H1 (cell line): ENCODE results near the gene CNBD2. TPM values are rescaled to one million over a fixed set of nuclear protein-coding genes. Genes with fewer than 3 reads are reported as not detected.
"Not testable (repeated sequence)": the region's sequence is repeated elsewhere in the genome, so short reads cannot be mapped to it uniquely, and the experiment has no call there.

Experiments
- CTCF ChIA-PET: fragments of 300-600 bp; sonication (Branson Sonifier 250); formaldehyde crosslinking; loops from one replicate; lab custom pipeline; 2021; ENCODE audit not compliant: partially characterized antibody; lab: Charles Lee
- POLR2A ChIA-PET: fragments of 300-600 bp; sonication (Branson Sonifier 250); formaldehyde crosslinking; loops from one replicate; lab custom pipeline; 2021; ENCODE audit warnings: inconsistent platforms; ENCODE audit not compliant: partially characterized antibody; lab: Charles Lee
- DNase-seq, 2 experiments: peaks; one replicate each; pipeline versions ENCODE4 v3.0.0 to v3.0.0-alpha.2; 2010 to 2022; ENCODE audit warnings: low spot score in 2 of 2, low read depth in 1 of 2, mixed read lengths in 1 of 2
- FAIRE-seq: peaks from 2 replicates; lab custom pipeline; 2011; peaks lifted over from hg19 to GRCh38; lab: Jason Lieb, UNC
- H2AFZ ChIP-seq: 2 replicates; pipeline ENCODE4 v1.8.1; 2012; ENCODE audit warnings: low read length, inconsistent platforms
- H2AK5ac ChIP-seq: 2 replicates; pipeline ENCODE4 v1.6.1; 2013; ENCODE audit warnings: low read depth, low read length
- H2BK120ac ChIP-seq: replicated peaks from 2 replicates; pipeline ENCODE3; 2013; ENCODE audit warnings: low read depth, low read length, inconsistent platforms
- H2BK12ac ChIP-seq: 2 replicates; pipeline ENCODE4 v1.6.1; 2013; ENCODE audit warnings: low read depth, low read length
- H2BK15ac ChIP-seq: 2 replicates; pipeline ENCODE4 v1.6.1; 2013; ENCODE audit warnings: low read length
- H2BK20ac ChIP-seq: 2 replicates; pipeline ENCODE4 v1.6.1; 2013; ENCODE audit warnings: low read length
- H2BK5ac ChIP-seq: 2 replicates; pipeline ENCODE4 v1.6.1; 2013; ENCODE audit warnings: low read depth, low read length
- H3K14ac ChIP-seq: 2 replicates; pipeline ENCODE4 v1.6.1; 2013; ENCODE audit warnings: inconsistent platforms; ENCODE audit not compliant: insufficient read length
- H3K18ac ChIP-seq: 2 replicates; pipeline ENCODE4 v1.6.1; 2013; ENCODE audit warnings: low read length; ENCODE audit errors: extremely low read depth
- H3K23ac ChIP-seq: 2 replicates; pipeline ENCODE4 v1.6.1; 2013; ENCODE audit warnings: inconsistent platforms; ENCODE audit not compliant: insufficient read length
- H3K23me2 ChIP-seq: 2 replicates; pipeline ENCODE4 v1.6.1; 2013; ENCODE audit warnings: low read depth, low read length
- H3K27ac ChIP-seq: 2 replicates; pipeline ENCODE4 v1.6.1; 2011; ENCODE audit warnings: low read depth, low read length, inconsistent platforms
- H3K27me3 ChIP-seq, 4 experiments: replicated peaks in 1 of 4; 1 replicate in 1 of 4; 2 replicates in 3 of 4; pipeline versions ENCODE4 v1.6.1 to v1.8.1; 2011 to 2013; ENCODE audit warnings: low read length in 3 of 4, mild to moderate bottlenecking in 3 of 4, inconsistent platforms in 2 of 4, mixed read lengths in 2 of 4, moderate library complexity in 1 of 4; ENCODE audit not compliant: control insufficient read depth in 3 of 4, insufficient read depth in 3 of 4; ENCODE audit errors: extremely low read depth in 1 of 4
- H3K36me3 ChIP-seq, 4 experiments: 2 replicates each; pipeline versions ENCODE4 v1.6.1 to v1.8.1; 2011 to 2013; ENCODE audit warnings: mild to moderate bottlenecking in 4 of 4, low read length in 3 of 4, moderate library complexity in 2 of 4, control low read depth in 1 of 4, inconsistent platforms in 1 of 4; ENCODE audit not compliant: insufficient read depth in 4 of 4, control insufficient read depth in 2 of 4
- H3K4ac ChIP-seq: replicated peaks from 2 replicates; pipeline ENCODE3; 2013; ENCODE audit warnings: low read length, low read depth, mixed read lengths, inconsistent platforms; ENCODE audit not compliant: insufficient read length
- H3K4me1 ChIP-seq, 4 experiments: replicated peaks in 1 of 4; 1 replicate in 1 of 4; 2 replicates in 3 of 4; pipeline versions ENCODE4 v1.6.1 to v1.8.1; 2011 to 2013; ENCODE audit warnings: low read length in 3 of 4, inconsistent platforms in 2 of 4, mixed read lengths in 1 of 4; ENCODE audit not compliant: insufficient read depth in 4 of 4, control insufficient read depth in 3 of 4
- H3K4me2 ChIP-seq, 2 experiments: 2 replicates each; pipeline versions ENCODE4 v1.6.1 to v1.8.1; 2011 to 2013; ENCODE audit warnings: low read depth in 2 of 2, low read length in 2 of 2, control low read depth in 1 of 2, inconsistent platforms in 1 of 2, mild to moderate bottlenecking in 1 of 2; ENCODE audit not compliant: insufficient read depth in 1 of 2
- H3K4me3 ChIP-seq, 4 experiments: fragments of 200-600, 300-600 bp in 1 of 4; sonication (generic), shearing (Covaris generic), sonication (Bioruptor Twin) in 1 of 4; 2 replicates each; pipeline versions ENCODE4 v1.5.1 to v1.8.1; 2011 to 2016; ENCODE audit warnings: low read length in 4 of 4, low read depth in 3 of 4, control low read depth in 2 of 4, inconsistent platforms in 2 of 4, mild to moderate bottlenecking in 2 of 4, mixed read lengths in 1 of 4, moderate library complexity in 1 of 4; ENCODE audit not compliant: insufficient read depth in 2 of 4; ENCODE audit errors: extremely low read depth in 1 of 4
- H3K56ac ChIP-seq: replicated peaks from 2 replicates; pipeline ENCODE3; 2013; ENCODE audit warnings: low read depth, mild to moderate bottlenecking, mixed read lengths, low read length, inconsistent platforms; ENCODE audit not compliant: insufficient read length
- H3K79me1 ChIP-seq: 2 replicates; pipeline ENCODE4 v1.6.1; 2013; ENCODE audit warnings: low read depth, low read length, control low read depth
- H3K79me2 ChIP-seq, 2 experiments: 2 replicates each; pipeline versions ENCODE4 v1.6.1 to v1.8.1; 2012 to 2013; ENCODE audit warnings: low read length in 2 of 2, mild to moderate bottlenecking in 2 of 2, inconsistent platforms in 1 of 2; ENCODE audit not compliant: insufficient read depth in 2 of 2, control insufficient read depth in 1 of 2
- H3K9ac ChIP-seq, 4 experiments: replicated peaks in 1 of 4; 1 replicate in 1 of 4; 2 replicates in 3 of 4; pipeline versions ENCODE4 v1.6.1 to v1.8.1; 2011 to 2013; ENCODE audit warnings: low read depth in 3 of 4, low read length in 3 of 4, control low read depth in 2 of 4, mild to moderate bottlenecking in 2 of 4, moderate library complexity in 2 of 4, inconsistent platforms in 1 of 4; ENCODE audit errors: extremely low read depth in 1 of 4
- H3K9me3 ChIP-seq, 2 experiments: 2 replicates each; pipeline versions ENCODE4 v1.6.1 to v1.8.1; 2012 to 2013; ENCODE audit warnings: mild to moderate bottlenecking in 2 of 2, moderate library complexity in 2 of 2, control low read depth in 1 of 2, inconsistent platforms in 1 of 2, low read depth in 1 of 2, low read length in 1 of 2, mixed read lengths in 1 of 2; ENCODE audit not compliant: insufficient read depth in 2 of 2
- H4K20me1 ChIP-seq, 2 experiments: replicated peaks in 1 of 2; 2 replicates each; pipeline versions ENCODE3 to v1.8.1; 2011 to 2013; ENCODE audit warnings: inconsistent platforms in 2 of 2, low read length in 2 of 2, mild to moderate bottlenecking in 1 of 2; ENCODE audit not compliant: insufficient read depth in 2 of 2, control insufficient read depth in 1 of 2
- H4K5ac ChIP-seq: 2 replicates; pipeline ENCODE4 v1.6.1; 2013; ENCODE audit warnings: low read length, low read depth, mixed read lengths, inconsistent platforms; ENCODE audit not compliant: insufficient read length
- H4K8ac ChIP-seq: 2 replicates; pipeline ENCODE4 v1.8.0; 2013; ENCODE audit warnings: mild to moderate bottlenecking, moderate library complexity, low read length, inconsistent platforms; ENCODE audit not compliant: insufficient read depth; ENCODE audit errors: extremely low read depth
- H4K91ac ChIP-seq: replicated peaks from 2 replicates; pipeline ENCODE3; 2013; ENCODE audit warnings: low read length, mixed read lengths, inconsistent platforms; ENCODE audit not compliant: insufficient read length
- ASH2L ChIP-seq: fragments of 200-600, 300-600 bp; sonication (generic); IDR thresholded peaks from one replicate; pipeline ENCODE4 v1.7.1; 2017; ENCODE audit warnings: low read length
- PHF8 ChIP-seq: fragments of 200-600 bp; sonication (generic); conservative IDR thresholded peaks from 2 replicates; pipeline ENCODE4 v1.7.1; 2012; ENCODE audit warnings: low read depth, mild to moderate bottlenecking, inconsistent platforms, low read length, moderate library complexity
- POLR2AphosphoS5 ChIP-seq: IDR thresholded peaks from 2 replicates; pipeline ENCODE4 v1.6.1; 2011; ENCODE audit warnings: low read depth, low read length
- RAD21 ChIP-seq, 2 experiments: IDR thresholded peaks in 1 of 2; conservative IDR thresholded peaks in 1 of 2; 2 replicates each; pipeline ENCODE4 v1.6.1; 2011; ENCODE audit warnings: low read depth in 2 of 2, low read length in 2 of 2, improper control_type of control experiment in 1 of 2, inconsistent platforms in 1 of 2, mild to moderate bottlenecking in 1 of 2, moderate library complexity in 1 of 2
- WGBS, 2 experiments: shearing (Covaris generic) in 1 of 2; methylation state at CpG; one replicate each; pipeline versions ENCODE4 v1.1.6 to v1.1.7; 2013 to 2015; ENCODE audit warnings: low lambda C conversion rate in 2 of 2, mixed read lengths in 2 of 2, inconsistent platforms in 1 of 2, low coverage in 1 of 2, missing lambda C conversion rate in 1 of 2; ENCODE audit not compliant: insufficient replicate concordance in 2 of 2, insufficient coverage in 1 of 2, insufficient read length in 1 of 2; ENCODE audit errors: extremely low coverage in 1 of 2, missing lambda C conversion rate in 1 of 2; 5-methylcytosine and 5-hydroxymethylcytosine counted together
- polyA plus RNA-seq, 7 experiments: library from polyadenylated mRNA; depleted of rRNA in 3 of 7; stranded (reverse) in 5 of 7; unstranded in 2 of 7; fragments of >200 nt in 5 of 7; fragments of 200-250 nt in 2 of 7; gene quantifications; 1 replicate in 5 of 7; 2 replicates in 1 of 7; 4 replicates in 1 of 7; pipeline versions ENCODE4 v1.2.1 to v1.2.3, GENCODE V29; 2011 to 2013; ENCODE audit warnings: missing spikeins in 2 of 7, mixed read lengths in 2 of 7
- total RNA-seq: library from RNA; stranded (reverse); fragmentation: NEBNext Ultra II Directional; extraction: Animal tissue kit (Norgen Biotek cat#: 25700); gene quantifications from 2 replicates; pipeline ENCODE4 v1.2.1, GENCODE V29; 2021

The CNBD2 gene
- total and polyA plus RNA-seq, 2 of the 8 experiments (the other 6 are each of a cell fraction or from before 2014, with no cell fraction given): 2.6 to 4.5 TPM

DNA sequence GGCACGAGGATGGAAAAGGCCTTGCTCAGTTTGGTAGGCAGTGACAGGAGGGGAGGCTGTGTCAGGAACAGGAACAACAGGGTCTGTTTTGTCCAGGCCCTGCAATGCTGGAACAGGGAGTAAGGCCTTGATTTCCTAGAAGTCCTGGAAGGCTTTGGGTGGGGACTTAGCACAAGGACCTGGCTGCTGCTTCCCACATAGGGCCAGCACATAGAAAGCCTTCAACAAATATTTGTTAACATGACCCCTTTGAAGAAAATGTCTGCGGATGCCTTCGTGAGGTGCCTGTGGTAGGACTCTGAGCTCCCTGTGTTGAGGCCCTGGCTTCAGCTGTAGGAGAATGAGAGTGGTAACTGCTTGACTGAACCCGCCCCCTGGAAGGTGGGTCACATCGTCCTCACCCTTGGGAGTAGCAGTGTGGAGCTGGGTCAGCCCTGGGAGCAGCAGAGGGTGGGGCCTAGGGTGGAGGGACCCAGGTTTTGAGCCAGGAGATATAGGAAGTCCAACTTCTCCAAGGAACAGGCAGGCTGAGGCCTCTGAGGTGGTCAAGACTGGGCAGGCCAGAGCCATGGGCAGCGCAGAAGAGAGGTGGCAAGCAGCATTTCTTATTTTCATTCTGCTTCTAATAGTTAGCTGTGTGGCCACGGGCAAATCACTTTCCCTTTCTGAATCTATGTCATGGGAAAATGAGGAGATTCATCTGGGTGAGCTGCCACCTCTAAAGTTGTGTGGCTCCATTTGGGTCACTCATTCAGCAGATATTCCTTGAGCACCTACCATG, 50.0 kb downstream of the CNBD2 start (continued):
- no peak for TF ChIP-seq RAD21 (IDR thresholded peaks at IDR 0.05 in 1 of 2, conservative IDR thresholded peaks at IDR 0.05 in 1 of 2; ENCODE audit: low read depth in 2 of 2, low read length in 2 of 2)
- no peak for TF ChIP-seq PHF8
- no peak for TF ChIP-seq ASH2L
- TF ChIP-seq POLR2AphosphoS5: no peak

- H3K4me2 ChIP-seq, H3K23ac ChIP-seq, H3K18ac ChIP-seq, H2BK12ac ChIP-seq, H3K9me3 ChIP-seq, H2BK15ac ChIP-seq, H3K27me3 ChIP-seq, H3K4ac ChIP-seq, H3K14ac ChIP-seq, H3K23me2 ChIP-seq, POLR2A ChIA-PET, DNase-seq, H2BK120ac ChIP-seq, H2BK5ac ChIP-seq, H4K20me1 ChIP-seq, H3K9ac ChIP-seq, H2AK5ac ChIP-seq, H3K4me1 ChIP-seq, H4K5ac ChIP-seq, H4K8ac ChIP-seq, H3K27ac ChIP-seq, H3K4me3 ChIP-seq, H3K79me2 ChIP-seq, FAIRE-seq, H3K36me3 ChIP-seq, H2BK20ac ChIP-seq, H3K56ac ChIP-seq, H2AFZ ChIP-seq, H3K79me1 ChIP-seq, H4K91ac ChIP-seq: not testable (repeated sequence)
- 96% methylated on average over 7 of the region's 7 CpGs; no CpG with 5 or more reads in 1 of the 2 experiments for WGBS, 2 experiments
- CTCF ChIA-PET: interaction anchor here (1.7 kb wide), 1 partner anchor 34 kb away, joined by 5 read pairs; no protein-coding TSS in a partner anchor
Observed at GRCh38 chr20:36026131-36026530, 57.7 kb downstream of the CNBD2 start.
